Left lung (tissue), 10 donors: Measurements from ENCODE around the gene XCL1. TPM values are rescaled to one million over a fixed set of nuclear protein-coding genes. Genes with fewer than 3 reads are reported as not detected.

Experiments
- ATAC-seq: fragments of 200-7000 bp; cut with Tn5 transposase; one replicate; pipeline ENCODE4 v1.9.1; 2020; ENCODE audit warnings: moderate library complexity
- DNase-seq, 4 donors: peaks; one replicate each; pipeline ENCODE4 v3.0.0-alpha.2; 2013 to 2020
- H3K27ac ChIP-seq, 2 donors: fragments of 200-600 bp; sonication (generic) in 1 of 2; one replicate each; pipeline versions ENCODE4 v1.5.0 to v1.8.0; 2020 to 2021
- H3K27me3 ChIP-seq, 2 donors: fragments of 200-600 bp; sonication (generic) in 1 of 2; one replicate each; pipeline versions ENCODE4 v1.5.0 to v1.8.0; 2020 to 2021
- H3K36me3 ChIP-seq, 2 donors: fragments of 200-600 bp; sonication (generic) in 1 of 2; one replicate each; pipeline versions ENCODE4 v1.5.0 to v1.8.0; 2020 to 2021
- H3K4me1 ChIP-seq, 2 donors: fragments of 200-600 bp; one replicate each; pipeline ENCODE4 v1.8.0; 2021
- H3K4me3 ChIP-seq, 2 donors: fragments of 200-600 bp; sonication (generic) in 1 of 2; one replicate each; pipeline versions ENCODE4 v1.5.0 to v1.8.0; 2020 to 2021; ENCODE audit warnings: mild to moderate bottlenecking in 1 of 2
- H3K9me3 ChIP-seq, 2 donors: fragments of 200-600 bp; sonication (generic) in 1 of 2; one replicate each; pipeline versions ENCODE4 v1.5.0 to v1.8.0; 2020 to 2021
- intact Hi-C, 2 donors: fragments of 100-400 bp; cut with DNase I; formaldehyde crosslinking; loops; one replicate each; pipeline versions ENCODE4 v1.11.2 to v1.14.2; 2022
- polyA plus RNA-seq, 6 donors: library from polyadenylated mRNA; unstranded; fragments of 120-200 nt; gene quantifications; one replicate each; pipeline ENCODE4 v1.2.1, GENCODE V29; 2013; ENCODE audit not compliant: insufficient read length in 6 of 6
- total RNA-seq, 2 donors: library from RNA; stranded (reverse); fragmentation: NEBNext Ultra II Directional; extraction: Animal tissue kit (Norgen Biotek cat#: 25700); gene quantifications; one replicate each; pipeline ENCODE4 v1.2.1, GENCODE V29; 2021
- TF ChIP-seq, protein P1 (sequence below), 2 donors: fragments of 200-600 bp; sonication (generic) in 1 of 2; IDR thresholded peaks; one replicate each; pipeline versions ENCODE4 v1.5.0 to v1.8.0; 2021; ENCODE audit warnings: antibody characterized with exemption in 2 of 2
- donor health status: DM: no; HTN: yes; CAD: no.
- donor health status: DM: no; HTN: no; CAD: no.

Gene XCL1
- total and polyA plus RNA-seq, 8 donors, result 0.20 to 0.73 (median 0.36) TPM; not detected in 1

DNA sequence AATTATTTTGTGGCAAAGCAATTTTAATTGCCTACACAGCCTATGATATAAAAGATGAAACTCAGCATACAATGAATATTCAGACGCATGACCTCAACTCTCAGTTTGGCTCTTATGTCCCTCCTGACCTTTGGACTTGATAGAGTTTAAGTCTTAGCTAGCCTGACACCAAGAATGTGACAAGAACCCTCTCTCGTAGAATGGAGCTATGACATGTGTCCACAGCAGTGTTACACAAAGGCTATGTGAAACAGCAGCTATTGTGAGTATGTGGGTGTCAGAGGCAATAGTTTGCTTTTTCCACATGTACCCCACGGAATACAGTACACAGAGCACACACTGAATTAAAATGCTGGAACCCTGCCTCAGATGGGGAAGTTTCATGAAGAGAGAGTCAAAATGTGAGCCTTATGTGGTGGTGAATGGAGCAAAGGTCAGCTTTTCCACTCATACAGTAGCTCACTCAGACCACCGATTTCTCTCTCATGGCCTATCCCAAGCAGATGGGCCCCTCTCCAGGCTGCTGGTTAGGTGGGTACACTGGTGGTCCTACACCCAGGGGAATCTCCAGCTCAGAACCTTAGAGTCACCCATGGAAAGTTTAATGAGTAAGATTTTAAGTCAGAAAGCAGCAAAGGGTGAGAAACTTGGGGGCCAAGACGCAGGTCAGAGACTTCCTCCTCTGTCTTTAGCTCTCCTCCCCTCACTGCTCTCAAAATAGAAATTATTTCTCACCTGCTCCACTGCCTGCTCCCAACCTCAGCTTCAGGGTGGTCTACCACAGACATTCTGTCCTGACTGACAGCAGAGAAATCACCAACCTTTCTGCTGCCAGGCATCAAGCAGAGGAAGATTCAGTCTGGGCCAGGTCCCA lies 22.5 kb upstream of the XCL1 start:
- TF ChIP-seq, protein P1, sequence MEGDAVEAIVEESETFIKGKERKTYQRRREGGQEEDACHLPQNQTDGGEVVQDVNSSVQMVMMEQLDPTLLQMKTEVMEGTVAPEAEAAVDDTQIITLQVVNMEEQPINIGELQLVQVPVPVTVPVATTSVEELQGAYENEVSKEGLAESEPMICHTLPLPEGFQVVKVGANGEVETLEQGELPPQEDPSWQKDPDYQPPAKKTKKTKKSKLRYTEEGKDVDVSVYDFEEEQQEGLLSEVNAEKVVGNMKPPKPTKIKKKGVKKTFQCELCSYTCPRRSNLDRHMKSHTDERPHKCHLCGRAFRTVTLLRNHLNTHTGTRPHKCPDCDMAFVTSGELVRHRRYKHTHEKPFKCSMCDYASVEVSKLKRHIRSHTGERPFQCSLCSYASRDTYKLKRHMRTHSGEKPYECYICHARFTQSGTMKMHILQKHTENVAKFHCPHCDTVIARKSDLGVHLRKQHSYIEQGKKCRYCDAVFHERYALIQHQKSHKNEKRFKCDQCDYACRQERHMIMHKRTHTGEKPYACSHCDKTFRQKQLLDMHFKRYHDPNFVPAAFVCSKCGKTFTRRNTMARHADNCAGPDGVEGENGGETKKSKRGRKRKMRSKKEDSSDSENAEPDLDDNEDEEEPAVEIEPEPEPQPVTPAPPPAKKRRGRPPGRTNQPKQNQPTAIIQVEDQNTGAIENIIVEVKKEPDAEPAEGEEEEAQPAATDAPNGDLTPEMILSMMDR (IDR thresholded peaks at IDR 0.05), result no peak
- Histone ChIP-seq H3K4me1 (no peaks in the 10 kb centered on the region), H3K9me3 (no peaks in the 10 kb centered on the region), H3K4me3 (no peak overlapping the region), H3K27me3 (no peaks in the 10 kb centered on the region), H3K36me3 (no peaks in the 10 kb centered on the region), H3K27ac (no peak overlapping the region)
- intact Hi-C loops, result no loop called here
- DNase-seq (no peak), ATAC-seq (no peak)

DNA sequence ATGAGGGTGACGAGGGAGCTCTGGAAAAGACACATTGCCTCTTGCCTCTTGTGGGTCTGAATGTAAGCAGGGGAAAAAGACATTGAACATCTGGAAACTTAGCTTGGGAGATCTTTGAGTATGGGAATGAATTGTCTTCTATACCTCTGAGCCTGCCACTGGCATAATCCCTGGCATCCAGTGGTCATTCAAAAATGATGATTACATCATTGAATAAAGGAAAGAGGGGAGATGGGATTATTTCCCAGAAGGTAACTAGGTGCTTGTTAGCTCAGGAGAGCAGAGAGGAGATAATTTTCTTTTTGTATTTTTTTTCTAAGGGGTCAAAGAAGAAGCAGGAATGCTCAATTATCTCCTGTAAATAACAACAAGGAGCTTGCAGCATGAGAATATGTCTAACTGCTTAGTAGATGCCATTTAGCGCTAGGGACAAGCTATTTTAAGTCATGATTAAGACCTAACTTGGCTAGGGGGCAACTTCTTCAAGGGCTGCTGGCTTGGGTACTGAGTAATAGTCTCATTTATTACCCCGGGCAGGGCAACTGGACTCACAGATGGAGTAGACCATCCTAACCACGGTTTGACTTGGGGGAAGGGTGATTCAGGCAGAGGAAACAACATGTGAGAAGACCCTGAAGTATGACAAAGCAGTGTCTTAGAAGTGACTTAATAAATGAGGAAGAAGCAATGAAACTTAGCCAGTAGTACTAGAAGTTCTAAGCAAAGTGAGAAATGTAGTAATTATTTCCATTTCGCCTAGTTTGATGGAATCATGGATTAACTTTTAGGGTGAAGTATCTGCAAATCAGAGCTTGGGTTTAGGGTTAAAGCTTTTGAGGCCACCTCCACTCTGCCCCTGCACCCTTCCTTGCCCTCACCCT lies 21.6 kb upstream of the XCL1 start:
- no peaks in the 10 kb centered on the region for H3K9me3 ChIP-seq
- no peaks in the 10 kb centered on the region for H3K4me1 ChIP-seq
- no peak for ATAC-seq
- intact Hi-C loops, result no loop called here
- H3K27me3 ChIP-seq, result no peaks in the 10 kb centered on the region
- no peak for DNase-seq
- no peaks in the 10 kb centered on the region for H3K36me3 ChIP-seq
- H3K27ac ChIP-seq, result no peak overlapping the region
- TF ChIP-seq, protein P1 (IDR thresholded peaks at IDR 0.05), result no peak
- no peak overlapping the region for H3K4me3 ChIP-seq

DNA sequence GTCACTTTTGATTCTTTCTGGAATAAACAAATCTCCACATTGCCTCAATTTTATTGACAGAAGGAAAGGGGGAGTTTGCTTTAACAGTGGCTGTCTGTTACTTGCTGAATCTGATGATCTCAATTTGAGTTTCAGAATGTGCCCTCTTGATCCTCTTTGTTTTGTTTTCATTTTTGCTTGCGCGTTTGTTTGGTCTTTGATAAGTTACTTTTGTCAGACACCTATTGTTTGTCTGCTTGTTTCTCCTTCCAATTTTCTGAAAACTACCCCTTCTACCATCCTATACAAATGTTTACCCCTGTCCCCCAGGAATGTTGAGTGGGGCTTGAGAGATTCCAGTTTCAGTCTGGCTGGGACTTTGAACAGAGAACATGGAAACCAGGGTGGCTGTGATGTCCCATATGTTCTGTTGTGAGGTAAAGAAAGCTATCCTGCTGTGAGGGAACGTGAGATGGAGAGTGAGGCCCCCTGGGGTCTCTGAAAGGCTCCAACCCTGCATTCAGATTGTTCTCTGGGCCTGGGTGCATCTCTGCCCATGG lies 20.8 kb upstream of the XCL1 start:
- Histone ChIP-seq H3K9me3 (no peaks in the 10 kb centered on the region), H3K27ac (no peak overlapping the region), H3K4me1 (no peaks in the 10 kb centered on the region), H3K27me3 (no peaks in the 10 kb centered on the region), H3K4me3 (no peak overlapping the region), H3K36me3 (no peaks in the 10 kb centered on the region)
- TF ChIP-seq, protein P1 (IDR thresholded peaks at IDR 0.05), result no peak
- ATAC-seq (no peak), DNase-seq (no peak)
- intact Hi-C loops, result no loop called here

DNA sequence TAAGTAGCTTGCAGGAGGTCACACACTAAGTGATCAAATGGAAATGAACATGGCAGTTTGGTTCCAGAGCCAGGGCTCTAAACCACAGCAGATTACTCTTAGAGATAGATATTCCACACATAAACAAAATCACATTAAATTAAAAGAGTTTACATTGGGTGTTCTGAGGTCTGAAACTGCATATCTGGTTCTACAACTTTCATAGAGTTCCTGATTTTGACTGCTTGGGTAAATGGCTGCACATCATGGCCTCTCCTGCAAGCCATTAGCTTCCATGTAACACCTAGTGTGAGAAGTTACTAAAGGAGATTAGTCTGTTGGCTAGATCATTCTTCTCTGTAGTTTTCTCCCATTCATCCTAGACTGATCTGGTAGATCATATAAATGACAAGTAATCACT lies 19.8 kb upstream of the XCL1 start:
- Histone ChIP-seq H3K27me3 (no peaks in the 10 kb centered on the region), H3K27ac (no peak overlapping the region)
- no peak for DNase-seq

More for the DNA sequence above, 19.8 kb upstream of the XCL1 start:
- Histone ChIP-seq H3K4me1 (no peaks in the 10 kb centered on the region), H3K4me3 (no peak overlapping the region), H3K36me3 (no peaks in the 10 kb centered on the region), H3K9me3 (no peaks in the 10 kb centered on the region)
- TF ChIP-seq, protein P1 (IDR thresholded peaks at IDR 0.05), result no peak
- intact Hi-C loops, result no loop called here
- no peak for ATAC-seq
